Anterior cingulate cortex (tissue), 58 donors: ENCODE data around the gene PCDH9.

ENCODE experiments used
- DNase-seq, 58 donors: peaks; one replicate each; lab custom pipeline; 2025; lab: John Stamatoyannopoulos, UW

PCDH9 gene

DNA sequence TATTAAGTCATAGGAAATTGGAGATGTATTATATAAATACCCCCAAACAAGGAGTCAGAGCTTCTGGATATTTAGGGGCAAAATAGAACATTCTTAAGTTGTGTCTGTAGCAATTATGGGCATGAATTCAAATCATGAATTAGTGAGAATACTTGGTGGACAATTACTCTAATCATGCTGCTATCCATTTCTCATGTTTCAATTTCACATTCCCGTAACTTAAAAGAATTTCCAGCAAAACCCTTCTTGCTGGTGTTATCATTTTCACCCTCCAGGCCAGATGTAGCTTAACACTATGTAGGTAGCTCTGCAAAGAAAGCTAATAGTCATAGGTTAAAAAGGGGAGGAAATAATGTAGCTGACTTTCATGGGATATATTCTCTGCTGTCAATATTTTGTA is 136.1 kb downstream of the PCDH9 start:
- DNase-seq: no peak

DNA sequence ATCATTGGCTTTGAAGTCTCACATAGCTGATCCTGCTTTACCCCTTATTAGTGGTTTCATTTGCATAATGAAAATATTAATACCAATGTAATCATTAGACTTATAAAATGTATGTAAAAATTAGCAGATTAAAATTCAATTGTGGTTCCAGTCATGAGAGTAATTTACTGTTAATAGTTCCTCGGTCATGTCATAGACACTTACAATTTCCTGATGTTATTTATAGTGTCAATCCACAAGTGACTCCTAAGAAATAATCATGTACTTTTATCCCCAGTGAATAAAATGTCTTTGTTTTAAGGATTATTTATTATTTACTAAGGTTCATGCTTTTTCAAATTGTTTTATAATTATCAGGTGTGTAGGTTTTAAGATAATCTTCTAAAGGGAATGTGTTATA is 138.5 kb downstream of the PCDH9 start:
- DNase-seq: no peak

DNA sequence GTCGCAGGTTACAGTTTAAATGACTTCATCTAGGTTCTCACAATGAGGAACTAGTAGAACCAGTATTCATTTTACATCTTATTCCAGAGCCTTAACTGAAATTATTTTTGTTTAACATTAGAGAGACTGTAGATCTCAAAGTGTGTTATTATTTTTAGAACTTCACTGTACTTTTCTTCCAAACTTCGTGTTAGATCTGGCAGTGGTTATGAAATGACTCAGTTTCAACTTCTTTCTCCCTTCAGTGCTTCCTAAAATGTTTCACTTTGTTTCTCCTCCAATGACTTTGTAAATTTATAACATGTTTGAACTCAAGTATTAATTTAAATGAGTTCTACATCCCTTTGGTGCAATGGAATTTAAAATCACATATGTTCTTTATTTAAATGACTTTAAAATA is 139.3 kb downstream of the PCDH9 start:
- DNase-seq: no peak

DNA sequence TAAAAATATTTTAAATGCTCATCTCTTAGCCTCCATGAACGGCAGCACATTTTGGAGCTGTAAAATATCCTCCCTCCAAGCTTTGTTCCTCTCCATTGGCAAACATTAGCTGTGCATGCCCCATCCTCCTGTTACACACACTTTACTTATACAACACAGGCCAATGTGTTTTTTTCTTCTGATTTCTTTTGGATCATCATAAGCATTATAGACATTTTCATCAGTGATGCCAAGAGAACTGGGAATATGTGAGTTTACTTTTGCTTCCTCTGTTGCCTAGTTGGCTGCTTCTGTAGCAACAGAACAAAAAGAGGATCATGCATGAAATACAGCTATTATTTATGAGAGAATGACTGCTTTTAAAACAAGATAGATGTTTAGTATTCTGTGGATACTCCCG is 142.6 kb downstream of the PCDH9 start:
- DNase-seq: peak in 1 of 58 donors; percentile 42

DNA sequence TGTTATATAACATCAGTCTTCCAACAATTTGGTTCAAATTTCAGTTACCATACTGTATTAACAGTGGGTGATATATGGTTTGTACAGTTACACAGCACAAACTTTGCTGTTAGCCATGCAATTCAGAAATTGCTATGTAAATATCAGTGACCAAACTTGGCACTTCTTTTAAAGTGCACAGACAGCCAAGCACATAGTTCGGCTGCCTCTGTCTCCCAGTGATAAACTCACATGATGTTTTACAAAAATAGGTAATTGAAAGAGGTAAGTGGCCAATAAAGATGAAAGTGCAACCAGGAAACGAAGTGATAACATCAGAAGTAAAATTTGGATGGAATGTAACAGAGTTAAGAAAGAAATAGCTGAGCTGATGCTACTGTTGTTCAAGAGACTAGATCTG is 143.9 kb downstream of the PCDH9 start:
- DNase-seq: no peak

DNA sequence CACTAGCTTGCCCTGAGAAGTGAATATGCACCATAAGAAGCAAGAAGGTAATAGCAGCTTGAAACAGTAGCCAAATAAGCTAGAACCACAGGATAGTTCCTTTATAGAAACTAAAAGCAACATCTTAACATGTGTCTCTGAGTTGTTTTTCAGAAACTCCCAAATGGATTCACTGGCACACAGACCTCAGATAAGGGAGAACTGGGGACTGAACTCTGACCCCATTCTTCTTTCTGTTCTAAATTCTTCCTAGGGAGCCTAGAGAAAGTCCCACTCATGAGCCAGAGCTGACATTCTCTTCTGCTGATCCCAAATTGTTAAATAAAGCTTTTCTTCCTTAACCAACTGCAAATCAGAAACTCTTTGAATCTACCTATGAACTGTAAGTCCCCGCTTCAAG is 146.1 kb downstream of the PCDH9 start:
- no peak for DNase-seq

DNA sequence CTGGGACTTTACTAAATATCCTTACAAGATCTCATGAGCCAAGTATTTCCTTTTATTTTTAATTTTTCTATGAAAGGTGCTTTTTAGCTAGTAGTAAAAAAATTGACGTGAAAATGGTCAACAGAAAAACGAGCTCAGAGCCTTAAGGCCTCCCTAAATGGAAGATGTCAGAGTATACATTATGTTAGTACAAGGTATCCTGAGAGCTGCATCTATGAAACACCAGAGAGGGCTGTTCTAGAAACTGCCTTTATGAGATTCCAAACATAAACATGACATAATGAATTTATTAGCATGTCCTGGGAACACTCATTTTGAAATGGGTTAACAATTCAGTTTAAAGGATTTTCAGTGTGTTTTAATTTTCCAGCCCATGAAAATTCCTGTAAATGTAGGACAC is 146.6 kb downstream of the PCDH9 start:
- no peak for DNase-seq

DNA sequence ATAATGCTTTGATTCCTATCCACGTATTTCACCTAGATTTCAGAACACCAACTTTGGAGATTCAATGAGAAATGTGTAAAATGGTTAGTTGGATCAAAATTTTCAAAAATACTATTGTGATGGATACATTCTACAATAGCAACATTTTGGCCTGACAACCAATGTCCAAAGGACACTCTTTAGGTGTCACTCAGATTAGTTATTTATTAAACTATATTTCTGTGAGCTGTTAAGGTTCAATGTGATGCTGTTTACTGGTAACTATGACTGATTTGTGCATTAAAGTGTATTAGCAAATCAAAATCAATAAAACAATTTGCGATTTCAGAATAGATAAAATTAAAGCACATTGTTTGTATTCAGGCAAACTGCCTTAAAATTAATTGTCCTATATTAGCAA is 149.8 kb downstream of the PCDH9 start:
- no peak for DNase-seq

DNA sequence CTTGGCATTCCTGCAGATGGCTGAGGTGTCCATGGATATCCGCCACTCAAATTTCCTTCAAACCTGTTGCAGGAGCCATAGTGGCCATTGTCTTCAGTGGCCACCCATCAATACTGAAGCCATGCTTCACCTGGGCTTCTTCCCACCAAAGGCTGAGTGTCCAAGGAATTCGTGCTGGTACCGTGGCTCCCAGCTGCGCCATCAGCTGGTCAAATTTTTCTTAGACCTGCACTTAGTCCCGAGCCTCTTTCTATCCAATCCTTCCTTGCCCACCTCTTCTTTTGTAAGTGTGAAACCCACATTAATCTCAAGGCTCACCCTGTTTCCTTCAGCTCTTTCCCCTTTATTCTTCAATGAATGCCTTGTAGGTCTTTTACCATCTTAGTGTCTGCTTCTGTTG is 152.1 kb downstream of the PCDH9 start:
- no peak for DNase-seq

DNA sequence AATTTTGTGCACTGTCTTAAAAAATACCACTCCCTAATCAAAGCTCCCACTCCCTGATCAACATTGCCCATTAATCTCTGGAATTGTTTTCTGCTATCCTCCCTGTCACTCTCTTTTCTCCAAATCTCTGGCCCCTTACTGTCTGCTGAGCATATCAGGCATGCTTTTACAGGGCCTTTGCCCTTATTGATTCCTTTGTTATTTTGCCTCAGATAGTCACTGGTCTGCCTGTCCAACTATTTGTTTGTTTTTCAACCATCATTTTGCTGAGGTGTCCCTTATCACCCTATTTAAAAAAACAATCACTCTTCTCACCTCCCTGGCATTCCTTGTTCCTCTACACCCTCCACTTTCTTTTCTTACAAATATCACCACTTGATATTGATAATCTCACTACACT is 153.0 kb downstream of the PCDH9 start:
- DNase-seq: no peak

DNA sequence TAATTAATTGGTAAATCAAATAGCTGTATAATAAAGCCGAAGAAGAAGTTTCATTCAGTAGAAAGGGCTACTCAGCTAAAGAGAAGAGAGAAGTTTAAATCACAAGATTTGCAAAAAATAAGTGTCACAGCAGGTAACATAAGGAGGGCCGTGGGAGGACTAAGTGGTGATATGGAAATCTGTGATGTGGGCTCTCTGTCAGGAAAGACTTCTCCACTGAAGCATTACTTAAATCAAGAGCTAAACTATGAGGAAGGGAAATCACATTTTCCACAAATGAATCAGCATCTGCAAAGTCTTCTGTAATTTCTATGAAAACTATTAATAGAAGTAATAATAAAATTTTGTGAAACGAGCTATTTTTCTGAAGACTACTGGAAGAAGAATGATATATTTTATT is 153.8 kb downstream of the PCDH9 start:
- DNase-seq: peak in 3 of 58 donors; percentile 5 to 28 (median 11)

DNA sequence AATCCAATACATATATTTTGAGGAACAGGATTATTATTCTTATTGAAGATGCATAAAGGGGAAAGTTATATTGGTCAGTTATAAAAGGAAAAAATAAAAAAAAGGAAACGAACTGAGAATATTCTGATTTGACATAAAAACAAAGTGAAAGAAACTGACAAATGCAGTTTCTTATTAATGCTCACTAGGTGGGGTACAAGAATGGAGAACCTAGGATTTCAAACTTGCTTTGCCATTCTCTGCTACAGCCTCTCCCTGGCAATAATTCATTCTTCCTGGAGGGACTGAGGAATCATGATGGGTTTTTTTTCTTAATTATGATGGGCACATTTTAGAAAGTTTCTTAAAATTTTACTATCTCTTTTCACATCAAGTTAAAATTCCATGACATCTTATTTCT is 154.9 kb downstream of the PCDH9 start:
- peak in 1 of 58 donors; percentile 24 for DNase-seq

DNA sequence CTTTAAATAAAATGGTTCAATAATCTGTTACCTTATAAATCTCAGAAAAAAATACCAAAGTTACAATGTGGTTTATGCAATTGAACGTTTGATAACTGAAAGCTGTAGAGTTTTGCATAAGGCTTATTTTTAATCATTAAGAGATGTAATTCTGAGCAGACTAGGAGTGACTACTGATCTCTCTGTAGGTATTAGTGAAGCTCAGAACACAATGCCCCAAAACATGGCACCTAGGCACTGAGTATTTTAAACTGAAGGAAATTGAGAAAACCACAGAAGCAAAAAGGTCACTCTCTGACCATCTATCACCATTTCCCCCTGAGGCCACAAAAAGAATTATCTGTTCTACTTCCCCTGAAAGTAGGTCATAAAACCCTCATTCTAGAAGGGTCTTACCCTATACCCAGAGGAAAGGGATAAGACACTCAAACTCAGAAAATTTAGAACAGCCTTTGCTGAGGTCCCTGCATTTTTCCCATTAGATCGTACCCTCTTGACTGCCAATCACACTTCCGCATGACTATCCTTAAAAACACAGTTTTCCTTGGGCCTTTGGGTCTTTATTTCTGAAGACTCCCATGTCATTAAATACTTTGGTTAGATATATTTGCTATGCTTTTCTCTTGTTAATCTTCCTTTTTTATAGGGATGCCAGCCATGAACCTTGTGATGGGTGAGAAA is 158.1 kb downstream of the PCDH9 start:
- no peak for DNase-seq

DNA sequence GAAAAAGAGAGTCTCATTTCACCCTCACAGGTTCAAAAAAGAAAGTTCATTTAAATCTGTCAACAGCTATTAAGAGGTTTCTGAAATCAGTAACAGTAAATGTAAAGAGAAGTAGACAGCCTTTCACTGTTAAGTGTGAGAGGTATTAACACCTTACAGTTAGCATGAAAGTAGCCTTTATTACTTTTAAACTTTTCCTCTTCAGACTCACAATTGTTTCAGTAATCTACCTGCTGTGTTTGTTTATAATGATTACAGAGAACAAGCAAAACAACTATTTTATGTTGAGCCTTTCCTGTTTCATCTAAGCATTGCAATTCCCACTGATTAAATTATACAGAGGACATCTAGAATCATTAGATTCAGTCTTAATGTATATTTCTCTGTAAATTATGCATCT is 159.8 kb downstream of the PCDH9 start:
- DNase-seq: no peak

DNA sequence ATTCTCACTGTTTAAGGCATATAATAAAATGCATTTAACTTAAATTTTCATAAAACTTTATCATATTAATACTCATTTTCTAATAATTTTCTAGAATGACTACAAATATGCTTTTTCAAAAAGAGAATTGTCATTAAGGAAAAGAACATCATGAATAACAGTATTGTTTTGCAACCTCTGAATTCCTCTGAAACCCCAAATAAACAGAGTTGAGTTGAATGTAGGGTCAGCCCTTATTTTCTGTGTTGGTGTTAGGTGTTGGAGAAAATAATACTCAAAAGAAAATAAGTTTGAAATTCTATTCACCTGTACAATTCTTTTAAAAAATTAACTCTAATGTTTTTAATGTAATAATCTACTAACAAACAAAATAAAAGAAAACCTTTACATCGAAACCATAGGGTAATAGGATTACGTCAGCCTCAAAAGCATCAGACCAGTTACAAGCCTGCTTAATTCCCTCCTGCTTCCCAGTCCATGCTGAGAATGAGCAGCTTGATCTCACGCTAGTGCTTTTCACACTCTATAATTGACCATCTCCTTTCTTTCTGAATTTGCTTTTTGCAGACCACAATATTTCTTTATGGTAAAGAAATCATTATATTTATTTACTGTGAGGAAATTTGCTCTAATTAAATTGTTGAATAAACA is 160.9 kb downstream of the PCDH9 start:
- no peak for DNase-seq

DNA sequence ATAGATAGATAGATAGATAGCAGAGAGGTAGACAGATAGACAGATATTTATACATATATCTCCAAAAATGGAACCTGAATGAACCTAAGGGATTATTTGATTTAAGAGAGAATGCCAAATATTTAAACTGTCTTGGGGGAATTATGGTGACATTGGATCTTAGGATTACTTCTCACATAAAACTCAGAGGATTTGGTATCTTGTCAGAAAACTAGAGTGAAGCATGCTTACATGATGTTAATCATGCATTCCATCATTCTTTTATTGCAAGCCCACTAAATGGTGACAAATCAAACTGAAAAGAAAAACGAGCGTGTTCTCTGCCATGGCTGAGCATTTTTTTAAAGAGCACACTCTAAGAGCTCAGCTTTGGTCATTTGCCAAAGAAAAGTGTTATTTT is 165.2 kb downstream of the PCDH9 start:
- DNase-seq: no peak

DNA sequence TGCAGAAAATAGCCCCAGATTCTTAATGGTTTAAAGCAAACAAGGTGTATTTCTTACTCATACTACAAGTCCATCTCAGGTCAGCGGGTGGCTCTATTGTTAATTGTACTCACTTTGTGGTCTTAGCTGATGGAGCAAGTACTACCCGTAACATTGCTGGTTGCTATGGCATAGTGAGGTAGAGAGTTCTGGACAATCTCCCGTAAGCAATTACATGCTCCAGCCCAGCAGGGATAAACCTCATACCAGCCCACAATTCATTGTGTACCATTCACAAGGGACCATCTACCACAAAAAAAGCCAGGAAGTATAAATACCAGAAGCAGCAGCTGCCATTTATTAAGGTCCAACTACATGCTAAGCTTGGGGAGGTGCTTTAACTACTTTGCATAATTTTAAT is 167.1 kb downstream of the PCDH9 start:
- DNase-seq: no peak

DNA sequence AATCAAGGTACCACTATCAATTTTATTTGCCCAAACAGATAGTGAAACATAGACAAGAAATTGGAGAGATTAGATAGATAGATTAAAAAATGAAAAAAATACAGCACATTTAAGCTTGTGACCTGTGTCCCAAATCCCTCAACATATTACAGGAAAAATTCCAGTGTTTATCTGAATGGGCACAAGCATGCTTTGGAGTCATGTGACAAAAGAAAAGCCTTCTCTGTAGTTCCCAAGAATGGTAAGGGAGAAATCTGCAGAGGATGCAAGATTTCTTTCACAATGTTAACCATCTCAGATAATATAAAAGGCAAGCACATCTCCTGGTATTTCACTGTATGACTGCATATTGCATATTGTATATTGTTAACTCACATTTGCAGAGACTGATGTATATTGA is 168.0 kb downstream of the PCDH9 start:
- DNase-seq: peak in 1 of 58 donors; percentile 27

DNA sequence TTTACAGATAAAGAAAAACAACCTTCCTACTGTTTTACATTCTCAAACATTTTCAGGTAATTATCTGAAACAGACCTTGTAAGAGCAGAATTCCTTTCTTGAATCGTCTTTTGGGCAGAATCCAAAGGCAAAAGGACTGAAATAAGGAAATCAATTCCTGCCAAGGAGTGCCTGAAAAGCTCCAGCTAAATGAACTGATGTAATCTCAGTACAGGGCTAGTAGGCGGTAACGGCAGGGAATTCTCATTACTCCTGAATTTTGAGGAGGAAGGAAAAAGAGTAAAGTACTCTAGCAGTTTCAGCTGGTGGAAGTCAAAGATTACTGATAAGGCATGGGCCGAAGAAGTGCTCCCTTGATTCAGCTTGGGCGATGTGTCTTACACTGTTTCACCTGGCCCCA is 168.4 kb downstream of the PCDH9 start:
- peak in 1 of 58 donors; percentile 6 for DNase-seq

DNA sequence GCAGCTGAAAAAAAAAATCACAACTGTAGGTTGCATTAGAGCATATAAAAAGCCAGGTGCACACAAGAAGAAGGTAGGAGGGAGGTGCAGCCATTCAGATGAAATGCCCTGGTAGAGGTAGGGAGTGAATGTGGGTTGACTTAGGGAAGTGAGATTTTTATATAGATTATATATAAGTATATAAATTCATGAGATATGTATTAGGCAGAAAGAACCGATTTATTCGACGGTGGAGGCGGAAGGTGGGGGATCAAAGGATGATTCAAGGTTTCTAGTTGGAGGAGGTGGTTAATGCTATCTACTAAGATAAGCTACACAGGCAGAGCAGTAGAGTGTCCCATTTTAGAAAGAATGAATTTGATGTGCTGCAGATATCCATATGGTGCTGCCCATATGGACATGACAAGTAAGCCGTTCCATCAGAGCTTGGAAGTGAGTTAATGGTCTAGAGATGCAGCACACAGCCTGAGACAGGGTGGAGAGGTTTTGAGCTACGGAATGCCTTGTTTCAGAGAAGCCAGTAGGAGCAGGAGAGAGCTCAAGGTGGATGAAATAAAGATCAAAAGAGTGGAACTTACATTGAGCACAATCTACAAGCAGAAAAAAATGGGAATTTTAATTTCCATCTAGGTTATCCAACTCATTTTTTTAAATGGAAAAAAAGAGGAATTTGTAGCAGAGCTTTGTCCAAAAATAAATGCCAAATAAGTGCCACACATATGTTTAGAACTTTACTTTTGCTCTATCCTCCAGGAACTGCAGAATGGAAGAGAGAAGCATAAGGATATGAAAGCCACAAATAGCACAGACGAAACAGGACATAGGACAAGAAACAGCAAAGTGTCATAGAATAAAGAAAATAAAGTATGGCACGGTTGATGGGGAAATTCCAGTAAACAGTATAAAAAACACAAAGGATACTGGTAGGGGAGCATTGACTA is 177.3 kb downstream of the PCDH9 start:
- peak in 1 of 58 donors; percentile 54 for DNase-seq

DNA sequence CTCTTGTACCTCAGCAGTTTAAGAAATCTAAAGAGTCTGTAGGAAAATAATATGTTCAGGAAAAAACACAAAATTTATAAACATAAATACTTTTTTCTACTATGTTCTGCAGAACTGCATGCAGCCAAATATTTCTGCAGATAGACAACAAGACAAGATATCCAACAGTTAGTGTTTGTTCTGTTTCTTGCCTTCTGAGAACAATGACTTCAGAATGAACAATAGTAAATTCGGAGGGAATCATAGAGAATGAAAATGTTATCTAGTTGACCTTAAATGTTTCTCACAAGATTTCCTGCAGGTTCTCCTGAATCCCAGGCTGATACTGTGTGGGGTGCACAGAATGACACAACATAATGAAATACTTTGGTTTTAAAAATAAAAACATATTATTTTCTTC is 180.4 kb downstream of the PCDH9 start:
- DNase-seq: no peak

DNA sequence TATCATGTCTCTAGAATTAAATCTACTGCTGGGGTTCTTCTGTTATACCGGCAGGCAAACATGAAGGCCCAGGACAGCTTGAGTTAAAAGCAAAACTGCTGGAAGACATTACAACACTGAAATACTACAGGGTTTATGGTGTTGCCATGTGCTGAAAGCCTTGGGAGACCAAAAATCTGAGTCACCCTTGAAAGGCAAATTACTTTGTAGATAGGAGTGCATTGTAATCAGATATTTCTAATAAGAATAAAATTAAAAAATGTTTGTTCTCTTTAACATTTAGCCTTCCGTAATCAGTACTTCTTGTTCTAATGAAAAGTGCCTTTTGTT is 181.3 kb downstream of the PCDH9 start:
- DNase-seq: no peak
